ENCODE measurements around the gene KDM6A. TPM values are rescaled to one million over a fixed set of nuclear protein-coding genes. Genes with fewer than 3 reads are reported as not detected.

KDM6A gene
- total and polyA plus RNA-seq, 7 donors, result 3.6 to 21.3 (median 13.2) TPM

DNA sequence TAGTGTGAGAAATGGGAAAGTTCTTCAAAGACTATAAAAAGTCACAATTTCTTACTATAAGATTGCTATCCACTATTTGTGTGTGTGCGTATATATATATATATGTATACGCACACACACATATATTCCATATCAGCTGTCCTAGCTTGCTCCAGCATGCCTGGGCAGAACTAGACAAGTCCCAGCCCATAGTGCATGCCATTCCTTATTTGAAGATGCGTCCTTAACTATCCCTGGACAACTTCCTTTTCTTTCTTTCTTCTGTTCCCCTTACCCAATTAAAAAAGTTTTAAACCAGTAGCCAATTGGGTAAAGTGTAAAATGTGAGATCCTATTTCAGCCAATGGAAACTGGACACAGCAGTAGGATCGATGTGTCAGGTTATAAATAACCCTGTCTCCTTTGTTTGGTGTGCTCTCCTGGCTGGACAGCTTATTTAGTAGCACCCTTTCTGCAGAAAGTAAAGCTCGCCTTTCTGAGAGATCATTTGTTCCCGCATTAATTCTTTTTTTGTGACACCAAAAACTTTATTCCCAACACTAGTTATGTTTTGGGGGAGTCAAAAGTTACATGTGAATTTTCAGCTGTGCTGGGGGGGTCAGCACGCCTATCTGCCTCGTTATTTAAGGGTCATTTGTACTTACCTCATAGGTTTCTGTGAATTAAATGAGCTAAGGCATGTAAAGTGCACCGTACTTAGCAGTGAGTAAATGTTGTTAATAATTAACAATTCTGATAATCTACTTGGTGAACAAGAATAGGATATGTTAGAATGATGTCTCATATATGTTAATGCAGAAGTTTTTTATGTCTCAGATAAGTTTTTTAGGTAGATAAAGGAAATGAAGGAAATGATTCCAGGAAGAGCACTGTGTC, 40.9 kb downstream of the KDM6A start:
- Histone ChIP-seq H3K36me3 (ENCODE audit: insufficient read depth in 1 of 2, low read depth in 1 of 2) (no peaks in the 10 kb centered on the region), H3K27me3 (ENCODE audit: insufficient read depth in 3 of 3, low read length in 2 of 3) (no peaks in the 10 kb centered on the region), H3K4me1 (peaks cover 51% of the 10 kb centered on the region), H3K4me3 (no peak overlapping the region), H3K27ac (no peak overlapping the region), H3K9me3 (no peaks in the 10 kb centered on the region)
- DNase-seq, result no peak
- TF ChIP-seq, protein P1, sequence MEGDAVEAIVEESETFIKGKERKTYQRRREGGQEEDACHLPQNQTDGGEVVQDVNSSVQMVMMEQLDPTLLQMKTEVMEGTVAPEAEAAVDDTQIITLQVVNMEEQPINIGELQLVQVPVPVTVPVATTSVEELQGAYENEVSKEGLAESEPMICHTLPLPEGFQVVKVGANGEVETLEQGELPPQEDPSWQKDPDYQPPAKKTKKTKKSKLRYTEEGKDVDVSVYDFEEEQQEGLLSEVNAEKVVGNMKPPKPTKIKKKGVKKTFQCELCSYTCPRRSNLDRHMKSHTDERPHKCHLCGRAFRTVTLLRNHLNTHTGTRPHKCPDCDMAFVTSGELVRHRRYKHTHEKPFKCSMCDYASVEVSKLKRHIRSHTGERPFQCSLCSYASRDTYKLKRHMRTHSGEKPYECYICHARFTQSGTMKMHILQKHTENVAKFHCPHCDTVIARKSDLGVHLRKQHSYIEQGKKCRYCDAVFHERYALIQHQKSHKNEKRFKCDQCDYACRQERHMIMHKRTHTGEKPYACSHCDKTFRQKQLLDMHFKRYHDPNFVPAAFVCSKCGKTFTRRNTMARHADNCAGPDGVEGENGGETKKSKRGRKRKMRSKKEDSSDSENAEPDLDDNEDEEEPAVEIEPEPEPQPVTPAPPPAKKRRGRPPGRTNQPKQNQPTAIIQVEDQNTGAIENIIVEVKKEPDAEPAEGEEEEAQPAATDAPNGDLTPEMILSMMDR (IDR thresholded peaks at IDR 0.05), result no peak
- ATAC-seq, result peak in 1 of 4 donors; percentile 31
- WGBS, 3 donors, result 78 to 84% (median 82%) methylated on average over 9 of the region's 9 CpGs
- intact Hi-C loops (cut with DNase I), result no loop called here

DNA sequence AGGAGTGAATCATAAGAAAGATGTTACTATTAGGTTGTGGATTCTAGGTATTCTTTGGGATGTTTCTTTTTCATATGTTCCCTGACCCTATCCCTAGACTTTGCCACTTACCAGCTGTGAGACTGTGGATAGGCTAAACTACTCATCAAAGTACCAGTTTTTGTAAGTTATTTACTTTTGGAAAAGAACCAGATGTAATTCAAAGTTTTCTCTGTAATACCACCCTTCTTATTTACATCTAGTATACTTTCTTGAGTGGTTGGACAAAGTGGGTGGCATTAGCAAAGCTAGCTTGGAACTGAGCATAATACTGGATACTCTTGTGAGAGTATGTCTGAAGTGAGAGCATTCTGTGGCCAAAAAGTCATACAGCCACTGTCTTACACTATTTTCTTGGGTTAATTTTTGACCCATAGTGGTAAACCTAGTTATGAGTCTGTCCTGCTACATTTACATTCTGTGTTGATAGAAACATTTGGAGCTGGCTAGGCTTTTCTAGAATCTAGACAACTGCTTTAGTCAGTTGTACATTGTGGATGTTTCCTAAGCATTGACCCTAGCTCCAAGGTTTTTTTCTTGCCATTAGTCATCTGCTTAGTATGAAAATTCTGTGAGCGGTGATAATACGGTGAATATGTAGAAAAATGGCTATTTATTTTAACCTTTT, 41.7 kb downstream of the KDM6A start:
- peak in 2 of 4 donors; percentile 22 to 56 for ATAC-seq
- intact Hi-C loops (cut with DNase I), result no loop called here
- no peak for DNase-seq

DNA sequence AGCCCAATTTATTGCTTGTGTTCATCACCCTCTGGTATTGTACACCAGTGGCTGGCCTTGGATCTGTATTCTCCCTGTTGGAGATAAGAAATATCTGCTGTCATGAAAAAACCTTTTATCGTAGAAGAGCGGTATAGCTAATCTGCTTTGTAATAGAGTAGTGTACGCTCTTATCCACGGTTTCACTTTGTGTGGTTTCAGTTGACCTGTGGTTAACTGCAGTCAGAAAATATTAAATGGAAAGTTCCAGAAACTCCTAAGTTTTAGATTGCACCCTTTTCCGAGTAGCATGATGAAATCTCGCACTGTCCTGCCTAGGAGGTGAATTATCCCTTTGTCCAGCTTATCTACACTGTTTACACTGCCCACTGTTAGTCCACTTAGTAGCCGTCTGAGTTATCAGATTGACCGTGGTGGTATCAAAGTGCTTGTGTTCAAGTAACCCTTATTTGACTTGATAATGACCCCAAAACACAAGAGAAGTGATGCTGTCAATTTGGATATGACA, 42.4 kb downstream of the KDM6A start:
- ATAC-seq, result peak in 2 of 4 donors; percentile 23 to 36
- WGBS, 3 donors, result 64 to 77% (median 64%) methylated on average over 8 of the region's 8 CpGs

More for the DNA sequence above, 41.7 kb downstream of the KDM6A start:
- H3K4me1 ChIP-seq, result peaks cover 47% of the 10 kb centered on the region
- H3K4me3 ChIP-seq, result no peak overlapping the region
- TF ChIP-seq, protein P1 (IDR thresholded peaks at IDR 0.05), result no peak
- H3K9me3 ChIP-seq, result no peaks in the 10 kb centered on the region
- no peaks in the 10 kb centered on the region for H3K27me3 ChIP-seq (ENCODE audit: insufficient read depth in 3 of 3, low read length in 2 of 3)
- WGBS, 3 donors, result 82 to 91% (median 84%) methylated on average over 2 of the region's 2 CpGs
- no peaks in the 10 kb centered on the region for H3K36me3 ChIP-seq (ENCODE audit: insufficient read depth in 1 of 2, low read depth in 1 of 2)
- H3K27ac ChIP-seq, result no peak overlapping the region

DNA sequence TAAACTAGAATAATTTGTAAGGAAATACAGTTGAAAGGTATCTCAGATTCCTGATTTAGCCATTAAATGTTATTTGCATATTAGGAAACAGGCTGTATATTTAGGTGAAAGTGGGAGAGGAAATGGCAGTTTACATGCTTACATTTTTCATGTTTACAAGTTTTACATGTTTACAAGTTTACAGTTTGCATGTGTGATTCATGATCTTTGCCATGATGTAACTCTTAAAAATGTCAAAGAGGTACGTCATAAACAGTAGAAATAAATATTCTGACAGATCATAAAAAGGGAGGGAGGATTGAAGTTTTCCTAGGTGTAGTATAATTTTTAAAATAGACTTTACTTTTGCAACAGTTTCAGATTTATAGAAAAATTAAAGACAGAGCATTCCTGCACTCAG, 45.7 kb downstream of the KDM6A start:
- TF ChIP-seq, protein P1 (IDR thresholded peaks at IDR 0.05), result no peak
- Histone ChIP-seq H3K27me3 (ENCODE audit: insufficient read depth in 3 of 3, low read length in 2 of 3) (no peaks in the 10 kb centered on the region), H3K4me3 (no peak overlapping the region), H3K4me1 (peaks cover 46% of the 10 kb centered on the region), H3K9me3 (no peaks in the 10 kb centered on the region), H3K27ac (no peak overlapping the region), H3K36me3 (ENCODE audit: insufficient read depth in 1 of 2, low read depth in 1 of 2) (no peaks in the 10 kb centered on the region)
- 23 to 45% (median 31%) methylated on average over 1 of the region's 1 CpG for WGBS, 3 donors
- DNase-seq (no peak), ATAC-seq (no peak)
- intact Hi-C loops (cut with DNase I), result no loop called here

More for the DNA sequence above, 42.4 kb downstream of the KDM6A start:
- H3K27ac ChIP-seq, result no peak overlapping the region
- TF ChIP-seq, protein P1 (IDR thresholded peaks at IDR 0.05), result no peak
- DNase-seq, result no peak
- H3K9me3 ChIP-seq, result no peaks in the 10 kb centered on the region
- H3K4me3 ChIP-seq, result no peak overlapping the region
- no peaks in the 10 kb centered on the region for H3K27me3 ChIP-seq (ENCODE audit: insufficient read depth in 3 of 3, low read length in 2 of 3)
- peaks cover 47% of the 10 kb centered on the region for H3K4me1 ChIP-seq
- intact Hi-C loops (cut with DNase I), result no loop called here
- H3K36me3 ChIP-seq (ENCODE audit: insufficient read depth in 1 of 2, low read depth in 1 of 2), result no peaks in the 10 kb centered on the region

Data from psoas muscle (tissue), 8 donors.